ENCODE results near the gene RALBP1.

The RALBP1 gene

DNA sequence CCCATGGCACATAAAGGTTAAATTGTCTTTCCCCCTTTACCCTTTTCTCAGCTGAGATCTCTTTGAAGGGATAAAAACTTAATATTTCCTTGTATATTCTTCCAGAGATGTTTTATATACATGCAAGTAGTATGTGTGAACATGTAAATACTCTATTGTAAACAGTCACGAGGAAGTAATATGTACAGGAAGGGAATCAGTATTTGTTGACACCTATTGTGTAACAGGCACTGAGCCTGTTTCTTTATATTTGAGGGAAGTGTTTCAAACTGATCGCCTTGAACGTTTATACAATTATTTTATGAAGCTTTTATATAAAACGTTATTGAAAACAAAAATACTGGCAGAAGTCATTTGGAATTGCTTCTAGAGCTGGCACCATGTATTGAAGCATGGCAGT lies 13.2 kb downstream of the RALBP1 start:
- TF ChIP-seq, protein P1, sequence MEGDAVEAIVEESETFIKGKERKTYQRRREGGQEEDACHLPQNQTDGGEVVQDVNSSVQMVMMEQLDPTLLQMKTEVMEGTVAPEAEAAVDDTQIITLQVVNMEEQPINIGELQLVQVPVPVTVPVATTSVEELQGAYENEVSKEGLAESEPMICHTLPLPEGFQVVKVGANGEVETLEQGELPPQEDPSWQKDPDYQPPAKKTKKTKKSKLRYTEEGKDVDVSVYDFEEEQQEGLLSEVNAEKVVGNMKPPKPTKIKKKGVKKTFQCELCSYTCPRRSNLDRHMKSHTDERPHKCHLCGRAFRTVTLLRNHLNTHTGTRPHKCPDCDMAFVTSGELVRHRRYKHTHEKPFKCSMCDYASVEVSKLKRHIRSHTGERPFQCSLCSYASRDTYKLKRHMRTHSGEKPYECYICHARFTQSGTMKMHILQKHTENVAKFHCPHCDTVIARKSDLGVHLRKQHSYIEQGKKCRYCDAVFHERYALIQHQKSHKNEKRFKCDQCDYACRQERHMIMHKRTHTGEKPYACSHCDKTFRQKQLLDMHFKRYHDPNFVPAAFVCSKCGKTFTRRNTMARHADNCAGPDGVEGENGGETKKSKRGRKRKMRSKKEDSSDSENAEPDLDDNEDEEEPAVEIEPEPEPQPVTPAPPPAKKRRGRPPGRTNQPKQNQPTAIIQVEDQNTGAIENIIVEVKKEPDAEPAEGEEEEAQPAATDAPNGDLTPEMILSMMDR (IDR thresholded peaks at IDR 0.05; ENCODE audit: low read depth, low read length, missing control alignments) = no peak
- no peak for DNase-seq (ENCODE audit: extremely low read depth, low read depth)
- H3K4me3 ChIP-seq (replicated peaks; ENCODE audit: low read depth, low read length) = no peak overlapping the region

DNA sequence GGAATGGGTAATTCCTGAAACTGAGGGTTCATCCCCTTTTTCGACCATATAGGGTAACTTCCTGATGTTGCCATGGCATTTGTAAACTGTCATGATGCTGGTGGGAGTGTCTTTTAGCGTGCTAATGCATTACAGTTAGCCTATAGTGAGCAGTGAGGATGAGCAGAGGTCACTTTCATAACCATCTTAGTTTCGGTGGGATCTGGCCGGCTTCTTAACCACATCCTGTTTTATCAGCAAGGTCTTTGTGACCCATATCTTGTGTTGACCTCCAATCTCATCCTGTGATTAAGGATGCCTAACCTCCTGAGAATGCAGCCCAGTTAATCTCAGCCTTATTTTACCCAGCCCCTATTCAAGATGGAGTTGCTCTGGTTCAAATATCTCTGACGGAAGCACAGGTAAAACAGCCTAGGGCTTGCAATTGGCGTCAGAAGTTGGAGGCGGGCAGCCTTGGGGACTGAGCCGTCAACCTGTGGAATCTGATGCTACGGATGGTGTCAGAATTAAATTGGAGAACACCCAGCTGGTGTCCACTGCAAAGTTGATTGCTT lies 19.5 kb downstream of the RALBP1 start:
- DNase-seq (ENCODE audit: extremely low read depth, low read depth) = no peak
- no peak overlapping the region for H3K4me3 ChIP-seq (replicated peaks; ENCODE audit: low read depth, low read length)
- TF ChIP-seq, protein P1 (IDR thresholded peaks at IDR 0.05; ENCODE audit: low read depth, low read length, missing control alignments) = no peak

- H3K4me3 ChIP-seq (replicated peaks; ENCODE audit: low read depth, low read length) = no peak overlapping the region
- no peak for DNase-seq (ENCODE audit: extremely low read depth, low read depth)
- TF ChIP-seq, protein P1 (IDR thresholded peaks at IDR 0.05; ENCODE audit: low read depth, low read length, missing control alignments) = no peak
These were observed 20.2 kb downstream of the RALBP1 start for GRCh38 chr18:9495465-9495864.

DNA sequence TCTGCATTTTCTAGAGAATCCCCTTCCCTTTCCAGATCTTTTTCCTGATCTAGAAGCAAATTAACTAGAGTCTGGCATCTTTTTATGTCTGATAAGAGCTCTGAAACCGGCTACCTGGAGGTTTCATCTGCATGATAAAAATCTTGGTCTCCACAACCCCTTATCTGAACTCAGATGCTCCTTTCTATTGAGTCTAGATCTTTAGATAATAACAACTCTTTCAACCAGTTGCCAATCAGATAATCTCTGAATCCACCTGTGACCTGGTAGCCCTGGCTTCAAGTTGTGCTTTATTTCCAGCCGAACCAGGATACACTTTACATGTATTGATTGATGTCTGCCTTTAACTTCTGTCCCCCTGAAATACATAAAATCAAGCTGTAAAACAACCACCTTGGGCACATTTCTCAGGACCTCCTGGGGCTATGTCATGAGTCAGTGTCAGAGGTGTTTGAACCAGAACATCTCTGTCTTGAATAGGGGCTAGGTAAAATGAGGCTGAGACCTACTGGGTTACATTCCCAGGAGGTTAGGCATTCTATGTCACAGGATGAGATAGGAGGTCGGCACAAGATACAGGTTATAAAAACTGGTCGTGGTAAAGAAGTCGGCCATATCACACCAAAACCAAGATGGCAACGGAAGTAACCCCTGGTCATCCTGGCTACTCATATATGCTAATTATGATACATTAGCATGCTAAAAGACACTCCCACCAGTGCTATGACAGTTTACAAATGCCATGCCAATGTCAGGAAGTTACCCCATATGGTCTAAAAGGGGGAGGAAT lies 20.8 kb downstream of the RALBP1 start:
- DNase-seq (ENCODE audit: extremely low read depth, low read depth) = no peak
- H3K4me3 ChIP-seq (replicated peaks; ENCODE audit: low read depth, low read length) = no peak overlapping the region
- TF ChIP-seq, protein P1 (IDR thresholded peaks at IDR 0.05; ENCODE audit: low read depth, low read length, missing control alignments) = no peak

DNA sequence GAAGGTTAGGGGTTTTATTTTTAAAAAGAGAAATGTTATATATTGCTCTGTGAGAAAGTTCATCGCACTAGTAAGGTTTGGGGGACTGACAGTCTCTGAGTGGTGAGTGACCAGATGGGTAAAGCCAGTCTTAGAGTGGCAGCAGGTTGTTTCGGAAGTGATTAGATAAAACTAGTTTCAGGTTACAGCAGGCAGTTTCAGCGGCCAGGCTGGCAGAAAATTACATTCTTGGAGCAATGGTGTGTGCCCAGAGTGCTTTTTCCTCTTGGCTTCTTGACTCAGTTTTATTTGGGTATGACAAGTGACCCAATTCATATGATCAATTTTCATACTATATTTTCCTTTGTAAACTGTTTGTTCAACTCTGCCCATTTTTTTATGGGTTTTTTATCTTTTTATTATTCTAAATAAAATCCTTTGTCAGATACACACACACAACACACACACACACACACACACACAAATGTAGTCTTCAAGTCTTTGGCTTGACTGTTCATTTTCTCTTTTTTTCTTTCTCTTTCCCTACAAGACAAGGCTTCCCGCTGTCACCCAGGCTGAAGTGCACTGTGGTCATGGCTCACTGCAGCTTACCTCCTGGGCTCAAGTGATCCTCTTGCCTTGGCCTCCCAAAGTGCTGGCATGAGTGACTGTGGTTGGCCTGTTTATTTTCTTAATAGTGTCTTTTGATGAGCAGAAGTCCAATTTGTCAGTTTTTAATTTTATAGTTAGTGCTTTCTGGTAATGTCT lies 30.9 kb downstream of the RALBP1 start:
- H3K4me3 ChIP-seq (replicated peaks; ENCODE audit: low read depth, low read length) = no peak overlapping the region
- TF ChIP-seq, protein P1 (IDR thresholded peaks at IDR 0.05; ENCODE audit: low read depth, low read length, missing control alignments) = no peak
- no peak for DNase-seq (ENCODE audit: extremely low read depth, low read depth)

GRCh38 chr18:9507565-9508088 lies 32.3 kb downstream of the RALBP1 start:
- H3K4me3 ChIP-seq (replicated peaks; ENCODE audit: low read depth, low read length) = no peak overlapping the region
- DNase-seq (ENCODE audit: extremely low read depth, low read depth) = no peak
- TF ChIP-seq, protein P1 (IDR thresholded peaks at IDR 0.05; ENCODE audit: low read depth, low read length, missing control alignments) = no peak

Measured in HFF-Myc (cell line).